HUES64 (cell line): Measurements from ENCODE around the gene CEP57L1.

Source experiments
- H3K27ac ChIP-seq: 2 replicates; pipeline ENCODE4 v1.7.0; 2013; ENCODE audit warnings: low read depth, low read length, inconsistent platforms
- H3K27me3 ChIP-seq: 2 replicates; pipeline ENCODE4 v1.6.1; 2013; ENCODE audit warnings: mild to moderate bottlenecking, low read length; ENCODE audit not compliant: insufficient read depth
- H3K36me3 ChIP-seq: 2 replicates; pipeline ENCODE4 v1.6.1; 2013; ENCODE audit warnings: mild to moderate bottlenecking, low read length; ENCODE audit not compliant: insufficient read depth
- H3K4me1 ChIP-seq: 2 replicates; pipeline ENCODE4 v1.6.1; 2013; ENCODE audit warnings: mild to moderate bottlenecking, low read length, moderate library complexity; ENCODE audit not compliant: insufficient read depth
- H3K4me3 ChIP-seq: 2 replicates; pipeline ENCODE4 v1.5.1; 2013; ENCODE audit warnings: mild to moderate bottlenecking, low read length, moderate library complexity
- H3K9ac ChIP-seq: 2 replicates; pipeline ENCODE4 v1.6.1; 2013; ENCODE audit warnings: mild to moderate bottlenecking, low read depth, low read length
- H3K9me3 ChIP-seq: 2 replicates; pipeline ENCODE4 v1.6.1; 2013; ENCODE audit warnings: low read depth, low read length; ENCODE audit not compliant: insufficient read depth
- WGBS: fragments of 150-250, 120-280 bp; methylation state at CpG from one replicate; pipeline ENCODE4 v1.1.7; 2013; ENCODE audit warnings: missing lambda C conversion rate; 5-methylcytosine and 5-hydroxymethylcytosine counted together

CEP57L1 gene

GRCh38 chr6:109202409-109203264, 107.3 kb downstream of the CEP57L1 start:
- H3K27ac ChIP-seq: no peak overlapping the region
- 86% methylated on average over 5 of the region's 5 CpGs for WGBS
- no peak overlapping the region for H3K4me3 ChIP-seq
- H3K4me1 ChIP-seq: no peaks in the 10 kb centered on the region
- H3K36me3 ChIP-seq: no peaks in the 10 kb centered on the region
- no peak overlapping the region for H3K9ac ChIP-seq
- no peaks in the 10 kb centered on the region for H3K27me3 ChIP-seq
- no peaks in the 10 kb centered on the region for H3K9me3 ChIP-seq

GRCh38 chr6:109204511-109204910, 109.2 kb downstream of the CEP57L1 start:
- Histone ChIP-seq H3K9ac (no peak overlapping the region), H3K4me3 (no peak overlapping the region), H3K27me3 (no peaks in the 10 kb centered on the region), H3K9me3 (no peaks in the 10 kb centered on the region), H3K27ac (no peak overlapping the region), H3K4me1 (no peaks in the 10 kb centered on the region), H3K36me3 (no peaks in the 10 kb centered on the region)
- 90% methylated on average over 1 of the region's 3 CpGs for WGBS

GRCh38 chr6:109212683-109213082, 117.4 kb downstream of the CEP57L1 start:
- Histone ChIP-seq H3K9me3 (no peaks in the 10 kb centered on the region), H3K36me3 (no peaks in the 10 kb centered on the region), H3K4me3 (no peak overlapping the region), H3K27ac (no peak overlapping the region), H3K9ac (no peak overlapping the region), H3K4me1 (no peaks in the 10 kb centered on the region), H3K27me3 (no peaks in the 10 kb centered on the region)
- WGBS: no CpG with 5 or more reads among the region's 1 CpG
